ENCODE data around the gene C19orf25.

DNA sequence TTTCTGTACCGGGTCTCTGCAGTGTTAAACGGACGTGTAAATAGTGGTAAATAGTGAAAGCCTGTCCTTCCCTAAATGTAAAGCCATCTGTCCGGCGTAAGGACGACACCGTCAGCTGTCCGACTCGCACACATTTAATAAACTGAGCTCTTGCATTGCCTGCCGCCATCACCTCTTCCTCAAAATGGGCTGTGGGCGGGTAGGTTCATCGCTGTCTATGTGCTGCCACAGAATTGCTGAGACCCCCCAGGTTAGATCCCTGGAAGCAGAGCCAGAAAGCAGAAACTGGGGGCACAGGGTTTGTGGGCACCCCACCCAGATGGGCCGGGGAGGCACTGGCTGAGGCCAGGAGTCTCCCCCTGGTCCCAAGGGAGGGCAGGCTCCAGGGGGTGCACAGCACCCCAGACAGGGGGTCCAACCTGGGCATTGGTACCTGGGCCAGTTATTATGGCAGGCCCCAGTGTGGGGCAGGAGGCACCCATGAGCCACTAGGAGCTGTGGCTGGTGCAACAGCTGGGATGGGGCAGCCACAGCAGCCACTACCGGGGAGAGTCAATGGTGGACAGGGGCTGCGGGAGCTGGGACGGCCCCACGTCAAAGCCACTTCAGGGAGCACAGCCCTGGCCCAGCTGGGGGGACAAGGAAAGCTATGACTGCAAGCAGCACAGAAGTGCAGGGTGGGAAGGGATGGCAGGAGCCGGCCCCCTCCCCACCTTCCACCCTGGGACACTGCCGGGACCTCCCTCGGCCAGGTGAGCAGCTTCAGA, 5.7 kb downstream of the C19orf25 start:
- no peak for TF ChIP-seq POLR2AphosphoS5 (IDR thresholded peaks at IDR 0.05)
- TF ChIP-seq, protein P1, sequence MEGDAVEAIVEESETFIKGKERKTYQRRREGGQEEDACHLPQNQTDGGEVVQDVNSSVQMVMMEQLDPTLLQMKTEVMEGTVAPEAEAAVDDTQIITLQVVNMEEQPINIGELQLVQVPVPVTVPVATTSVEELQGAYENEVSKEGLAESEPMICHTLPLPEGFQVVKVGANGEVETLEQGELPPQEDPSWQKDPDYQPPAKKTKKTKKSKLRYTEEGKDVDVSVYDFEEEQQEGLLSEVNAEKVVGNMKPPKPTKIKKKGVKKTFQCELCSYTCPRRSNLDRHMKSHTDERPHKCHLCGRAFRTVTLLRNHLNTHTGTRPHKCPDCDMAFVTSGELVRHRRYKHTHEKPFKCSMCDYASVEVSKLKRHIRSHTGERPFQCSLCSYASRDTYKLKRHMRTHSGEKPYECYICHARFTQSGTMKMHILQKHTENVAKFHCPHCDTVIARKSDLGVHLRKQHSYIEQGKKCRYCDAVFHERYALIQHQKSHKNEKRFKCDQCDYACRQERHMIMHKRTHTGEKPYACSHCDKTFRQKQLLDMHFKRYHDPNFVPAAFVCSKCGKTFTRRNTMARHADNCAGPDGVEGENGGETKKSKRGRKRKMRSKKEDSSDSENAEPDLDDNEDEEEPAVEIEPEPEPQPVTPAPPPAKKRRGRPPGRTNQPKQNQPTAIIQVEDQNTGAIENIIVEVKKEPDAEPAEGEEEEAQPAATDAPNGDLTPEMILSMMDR (IDR thresholded peaks at IDR 0.05), result no peak
- no peak for TF ChIP-seq POLR2A (IDR thresholded peaks at IDR 0.05; ENCODE audit: low read depth)
- TF ChIP-seq EP300 (IDR thresholded peaks at IDR 0.05), result no peak

Measured in esophagus muscularis mucosa (tissue), 4 donors.